ENCODE results near the gene PNPLA7. TPM values are rescaled to one million over a fixed set of nuclear protein-coding genes. Genes with fewer than 3 reads are reported as not detected.

Gene PNPLA7
- total and polyA plus RNA-seq, 2 of the 4 experiments (the other 2 are of a cell fraction), result under 0.01 to 0.89 TPM

- Histone ChIP-seq H2BK120ac (ENCODE audit: low read depth, low read length) (no peak overlapping the region), H3K9me3 (ENCODE audit: control insufficient read depth, insufficient read depth, low read length) (no peaks in the 10 kb centered on the region), H3K4me2 (ENCODE audit: low read depth, low read length) (no peak overlapping the region), H3K9ac (ENCODE audit: low read depth, low read length) (no peak overlapping the region), H4K91ac (ENCODE audit: insufficient read depth, low read depth, low read length) (no peak overlapping the region), H3K14ac (replicated peaks; ENCODE audit: low read depth, low read length) (no peak overlapping the region), H4K5ac (ENCODE audit: low read depth, low read length) (no peak overlapping the region), H3K56ac (ENCODE audit: extremely low read depth, insufficient read depth, low read length) (no peak overlapping the region), H3K9me1 (ENCODE audit: insufficient read depth, low read length) (no peaks in the 10 kb centered on the region), H2AFZ (replicated peaks; ENCODE audit: low read length, poor library complexity) (peak overlapping the region; percentile 32), H3K36me3 (ENCODE audit: control insufficient read depth, insufficient read depth, low read length) (peaks cover 5% of the 10 kb centered on the region; the same call in 1 of the 2 replicates), H2BK15ac (ENCODE audit: low read depth, low read length) (no peak overlapping the region), H2AK9ac (replicated peaks; ENCODE audit: low read depth, low read length, poor library complexity) (peak overlapping the region; percentile 28), H3K4me3 (ENCODE audit: insufficient read depth, low read depth, low read length) (no peak overlapping the region), H3K18ac (ENCODE audit: low read depth, low read length) (no peak overlapping the region), H2AK5ac (ENCODE audit: low read depth, low read length) (no peak overlapping the region), H3K23ac (ENCODE audit: low read depth, low read length) (no peak overlapping the region), H4K8ac (ENCODE audit: low read depth in 2 of 2, low read length in 2 of 2) (no peak overlapping the region), H3K79me1 (ENCODE audit: low read depth in 1 of 2, low read length in 2 of 2) (peaks cover 3 to 16% of the 10 kb centered on the region in 2 experiments; a peak in 3 of 4 replicates), H3K27ac (ENCODE audit: insufficient read depth, low read length) (no peak overlapping the region), H3K4ac (ENCODE audit: low read depth, low read length) (no peak overlapping the region), H4K20me1 (ENCODE audit: insufficient read depth, low read length) (peaks cover 16% of the 10 kb centered on the region), H2BK5ac (ENCODE audit: low read depth, low read length, poor library complexity, severe bottlenecking) (no peak overlapping the region), H3K27me3 (ENCODE audit: control insufficient read depth, insufficient read depth, low read length) (peaks cover 2% of the 10 kb centered on the region; the same call in 1 of the 2 replicates), H3K4me1 (ENCODE audit: control insufficient read depth, insufficient read depth, low read length) (peaks cover 11% of the 10 kb centered on the region), H2BK20ac (ENCODE audit: low read depth, low read length) (no peak overlapping the region)
- TF ChIP-seq RAD21 (IDR thresholded peaks at IDR 0.05; ENCODE audit: low read length) (no peak), RFX5 (IDR thresholded peaks at IDR 0.05; ENCODE audit: low read depth, low read length) (no peak), ELK1 (IDR thresholded peaks at IDR 0.05; ENCODE audit: borderline replicate concordance, low read depth, low read length) (no peak), MAFK (IDR thresholded peaks at IDR 0.05; ENCODE audit: low read depth, low read length) (no peak), RCOR1 (IDR thresholded peaks at IDR 0.05; ENCODE audit: insufficient replicate concordance, low read length) (no peak), FOS (IDR thresholded peaks at IDR 0.05; ENCODE audit: low read depth, low read length) (no peak), CTCF (conservative IDR thresholded peaks at IDR 0.05; ENCODE audit: low read depth, low read length) (no peak), BHLHE40 (IDR thresholded peaks at IDR 0.05; ENCODE audit: low read depth, low read length) (no peak), MAZ (IDR thresholded peaks at IDR 0.05; ENCODE audit: borderline replicate concordance, low read depth, low read length) (no peak), SMC3 (IDR thresholded peaks at IDR 0.05; ENCODE audit: low read depth, low read length) (no peak), CHD1 (IDR thresholded peaks at IDR 0.05; ENCODE audit: low read depth, low read length) (no peak), USF2 (IDR thresholded peaks at IDR 0.05; ENCODE audit: low read depth, low read length) (no peak), CEBPB (IDR thresholded peaks at IDR 0.05; ENCODE audit: low read depth, low read length) (no peak), POLR2A (IDR thresholded peaks at IDR 0.05; ENCODE audit: low read depth, low read length) (no peak)
- POLR2A ChIA-PET (ENCODE audit: unreplicated experiment), result no interaction called here
- CTCF ChIA-PET, result no interaction called here
- no TSS peak for BruUV-seq (replicated peaks)
- dilution Hi-C loops (cut with HindIII; ENCODE audit: low sequenced_read_pairs, unreplicated experiment), result no loop called here
- in situ Hi-C loops (cut with MboI; ENCODE audit: low sequenced_read_pairs), result no loop called here
- intact Hi-C loops (cut with micrococcal nuclease), result no loop called here
- WGBS, 2 experiments (ENCODE audit: extremely low coverage in 2 of 2, insufficient read length in 1 of 2), result 84% methylated on average over 23 of the region's 52 CpGs; no CpG with 5 or more reads in 1 of the 2 experiments
- DNase-seq (no peak), ATAC-seq (ENCODE audit: low read depth) (no peak)
Measured at GRCh38 chr9:137461663-137462395, 88.4 kb downstream of the PNPLA7 start.

Data from IMR-90 (cell line).